GM18519 (cell line): Measurements from ENCODE around the gene CRACDL.

Source experiments
- ATAC-seq: cut with Tn5 transposase; IDR thresholded peaks from one replicate; pipeline ENCODE4 v1.9.1; 2021; ENCODE audit warnings: mild to moderate bottlenecking, moderate library complexity; ENCODE audit not compliant: unreplicated experiment, low FRiP score

The CRACDL gene

DNA sequence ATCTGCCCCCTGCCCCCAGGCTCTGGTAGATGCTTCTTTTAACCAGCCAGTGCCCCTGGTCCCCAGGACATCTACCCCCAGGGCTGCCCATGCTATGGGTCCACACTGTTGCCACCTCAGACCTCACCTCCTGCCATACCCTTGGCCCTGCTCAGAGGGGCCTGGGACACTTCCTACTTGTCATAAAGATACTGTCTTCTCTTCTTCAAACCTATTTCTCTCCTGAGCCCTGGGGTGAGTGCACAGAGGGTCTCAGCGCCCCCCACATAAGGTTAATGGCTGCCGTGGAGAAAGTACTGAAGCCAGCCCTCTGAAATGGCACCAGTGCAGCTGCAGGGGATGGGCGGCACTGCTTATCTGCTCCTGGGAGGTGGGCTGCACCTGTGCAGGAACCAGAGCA, 127.5 kb downstream of the CRACDL start:
- ATAC-seq = no peak

DNA sequence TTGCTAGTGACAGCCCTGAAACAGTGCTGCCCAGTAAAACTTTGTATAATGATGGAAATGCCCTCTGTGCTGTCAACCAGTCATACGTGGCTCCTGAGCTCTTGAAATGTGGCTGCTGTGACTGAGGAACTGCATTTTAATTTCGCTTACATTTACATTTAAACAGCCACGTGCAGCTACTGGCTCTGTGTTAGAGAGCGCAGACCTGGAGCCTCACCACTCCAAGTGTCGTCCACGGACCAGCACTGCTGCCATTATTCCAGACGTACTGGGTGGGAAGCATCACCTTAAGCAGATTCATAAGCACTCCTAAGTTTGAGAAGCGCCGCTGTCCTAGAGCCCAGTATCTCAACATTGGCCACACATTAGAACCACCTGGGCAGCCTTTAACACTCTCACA, 128.1 kb downstream of the CRACDL start:
- no peak for ATAC-seq

DNA sequence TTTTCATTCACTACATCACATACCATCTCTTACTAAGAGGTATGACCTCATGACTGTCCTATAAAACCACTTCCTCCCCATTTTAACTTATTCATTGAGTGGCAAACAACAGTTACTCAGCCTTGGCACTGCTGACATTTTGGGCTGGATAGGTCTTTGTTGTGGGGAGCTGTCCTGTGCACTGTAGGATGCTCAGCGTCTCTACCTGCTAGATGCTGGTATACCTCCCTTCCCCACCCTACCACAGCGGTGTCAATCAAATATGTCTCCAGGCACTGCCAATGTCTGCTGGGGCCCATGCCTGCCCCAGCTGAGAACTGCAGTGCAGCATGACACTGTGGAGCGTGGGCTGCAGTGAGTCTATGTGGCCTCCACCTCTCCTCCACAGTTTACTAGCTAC, 128.8 kb downstream of the CRACDL start:
- ATAC-seq = no peak

DNA sequence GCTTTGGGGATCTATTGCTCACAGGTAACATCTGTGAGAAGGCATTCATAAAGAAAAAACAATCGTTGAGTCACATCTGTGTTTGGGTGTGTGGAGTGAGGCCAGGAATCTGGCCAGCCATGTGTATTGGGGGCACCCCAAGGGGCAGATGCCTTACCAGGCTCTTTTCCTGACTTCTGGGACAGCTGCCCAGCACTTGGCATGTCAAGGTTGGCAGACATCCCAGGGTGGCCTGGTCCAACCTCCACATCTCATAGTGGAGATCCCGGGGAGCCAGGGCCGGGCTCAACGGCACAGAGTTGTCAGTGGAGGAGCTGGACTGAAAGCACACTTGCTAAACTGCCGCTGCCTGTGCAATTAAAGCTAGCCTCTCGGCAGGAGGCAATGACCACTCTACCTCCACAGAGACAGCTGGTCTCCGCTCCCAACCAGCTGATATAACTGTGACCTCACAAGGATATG, 129.8 kb downstream of the CRACDL start:
- ATAC-seq = no peak

GRCh38 chr2:98805412-98806171, 130.4 kb downstream of the CRACDL start:
- no peak for ATAC-seq

GRCh38 chr2:98804736-98805135, 131.3 kb downstream of the CRACDL start:
- no peak for ATAC-seq

DNA sequence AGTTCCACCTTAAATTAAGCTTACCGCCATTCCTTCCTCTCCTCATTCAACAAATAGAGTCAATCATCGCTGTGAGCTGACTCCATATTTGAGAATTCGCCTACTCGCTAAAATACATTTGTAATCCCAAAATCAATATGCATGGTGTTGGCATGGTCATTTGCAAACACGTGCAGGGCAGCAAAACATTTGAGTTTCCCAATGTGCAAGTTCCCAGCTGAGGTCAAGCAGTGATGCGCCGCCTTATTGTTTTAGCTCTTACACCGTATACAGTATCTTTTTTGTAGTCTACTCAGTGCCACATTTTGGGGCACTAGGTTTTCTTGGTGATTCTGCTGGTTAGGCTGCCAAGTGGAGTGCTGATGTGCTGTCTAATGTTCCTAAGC, 131.8 kb downstream of the CRACDL start:
- no peak for ATAC-seq

- ATAC-seq = no peak
These were observed 132.4 kb downstream of the CRACDL start for GRCh38 chr2:98803405-98804264.

- no peak for ATAC-seq
These were observed 133.7 kb downstream of the CRACDL start for GRCh38 chr2:98802344-98802743.

GRCh38 chr2:98801921-98802321, 134.1 kb downstream of the CRACDL start:
- no peak for ATAC-seq

DNA sequence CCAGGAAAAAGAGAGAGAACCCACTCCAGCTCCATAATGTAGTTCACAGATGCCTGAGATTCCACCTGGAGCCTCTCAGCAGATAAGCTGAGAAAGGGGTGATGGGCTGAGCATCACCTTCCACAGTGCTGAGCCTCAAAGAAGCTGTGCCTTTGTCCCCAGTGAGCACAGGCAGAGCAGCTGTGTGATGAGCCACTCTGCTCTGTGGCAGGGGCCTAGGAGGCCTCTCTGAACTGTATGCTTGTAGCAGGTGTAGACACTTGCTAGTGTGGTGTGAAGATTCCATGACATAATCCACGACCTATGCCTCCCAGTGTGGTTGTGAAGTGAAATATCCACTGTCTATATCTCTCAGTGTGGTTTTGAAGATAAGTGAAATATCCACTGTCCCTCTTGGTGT, 134.7 kb downstream of the CRACDL start:
- no peak for ATAC-seq

DNA sequence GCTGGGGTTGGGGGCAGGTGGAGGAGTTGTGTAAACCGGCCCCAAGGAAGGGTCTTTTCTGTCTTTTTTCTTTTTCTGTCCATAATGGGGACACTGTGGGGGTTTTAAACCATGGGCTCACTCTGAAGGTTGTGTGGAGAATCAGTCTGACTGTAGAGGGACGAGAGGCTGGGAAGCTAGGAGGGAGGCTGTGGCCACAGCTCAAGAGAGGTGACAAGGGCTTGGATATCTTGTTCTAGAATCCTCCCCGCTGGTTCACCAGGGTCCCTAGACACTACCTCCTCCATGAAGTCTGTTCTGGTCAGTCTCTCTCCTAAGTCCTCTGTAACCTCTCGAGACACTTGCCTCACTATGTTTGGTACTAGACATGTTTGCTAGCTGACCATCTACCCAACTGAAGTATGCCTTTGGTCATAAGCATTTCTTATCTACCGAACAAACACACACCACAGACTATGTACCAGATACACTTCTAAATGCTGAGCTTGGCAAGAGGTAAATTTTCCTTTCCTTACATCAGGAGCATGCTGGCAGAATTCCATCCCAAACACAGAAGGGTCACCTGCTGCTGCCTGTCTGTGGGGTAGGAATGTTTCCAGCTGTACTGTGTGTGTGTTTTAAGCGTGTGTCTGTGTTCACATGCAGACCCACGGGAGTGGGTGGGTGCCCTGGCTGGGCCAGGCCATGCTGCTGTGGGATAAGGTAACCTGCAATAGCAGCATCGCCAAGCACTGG, 135.5 kb downstream of the CRACDL start:
- ATAC-seq = no peak

- no peak for ATAC-seq
These were observed 136.4 kb downstream of the CRACDL start for GRCh38 chr2:98799375-98800329.

- ATAC-seq = no peak
These were observed 139.1 kb downstream of the CRACDL start for GRCh38 chr2:98796775-98797544.

DNA sequence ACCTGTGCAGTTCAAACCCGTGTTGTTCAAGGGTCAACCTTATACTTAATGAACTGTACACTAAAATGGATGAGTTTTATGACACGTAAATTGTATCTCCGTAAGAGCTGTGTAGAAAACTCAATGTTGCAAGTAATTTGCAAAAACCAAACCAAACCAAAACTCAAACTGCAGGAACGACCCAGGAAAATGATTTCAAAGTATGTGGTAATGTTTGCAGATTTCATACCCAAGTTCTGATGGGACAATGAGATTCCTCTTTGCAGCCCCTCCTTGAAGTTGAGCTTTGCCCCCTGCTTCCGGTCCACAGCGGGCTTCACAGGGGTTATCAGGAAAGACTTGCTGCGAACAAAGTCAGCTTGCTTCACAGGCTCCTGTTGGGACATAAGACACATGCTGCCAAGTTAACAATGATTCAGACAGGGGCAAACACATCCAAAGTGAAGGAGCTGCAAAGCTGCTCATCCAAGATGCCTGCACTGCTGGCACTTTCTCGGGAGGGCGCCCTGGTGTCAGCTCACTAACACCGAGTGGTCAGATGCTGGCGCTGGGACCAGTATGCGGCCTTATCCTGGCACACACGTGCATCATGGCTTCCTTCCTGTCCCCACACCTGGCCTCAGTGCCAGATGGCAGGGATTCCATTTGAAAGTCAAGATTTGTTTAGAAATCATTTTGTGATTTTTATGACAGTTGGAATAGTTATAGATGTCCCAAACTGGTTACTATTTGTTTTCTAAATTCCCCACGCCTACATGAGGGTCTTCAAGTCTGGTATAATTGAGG, 139.9 kb downstream of the CRACDL start:
- no peak for ATAC-seq

DNA sequence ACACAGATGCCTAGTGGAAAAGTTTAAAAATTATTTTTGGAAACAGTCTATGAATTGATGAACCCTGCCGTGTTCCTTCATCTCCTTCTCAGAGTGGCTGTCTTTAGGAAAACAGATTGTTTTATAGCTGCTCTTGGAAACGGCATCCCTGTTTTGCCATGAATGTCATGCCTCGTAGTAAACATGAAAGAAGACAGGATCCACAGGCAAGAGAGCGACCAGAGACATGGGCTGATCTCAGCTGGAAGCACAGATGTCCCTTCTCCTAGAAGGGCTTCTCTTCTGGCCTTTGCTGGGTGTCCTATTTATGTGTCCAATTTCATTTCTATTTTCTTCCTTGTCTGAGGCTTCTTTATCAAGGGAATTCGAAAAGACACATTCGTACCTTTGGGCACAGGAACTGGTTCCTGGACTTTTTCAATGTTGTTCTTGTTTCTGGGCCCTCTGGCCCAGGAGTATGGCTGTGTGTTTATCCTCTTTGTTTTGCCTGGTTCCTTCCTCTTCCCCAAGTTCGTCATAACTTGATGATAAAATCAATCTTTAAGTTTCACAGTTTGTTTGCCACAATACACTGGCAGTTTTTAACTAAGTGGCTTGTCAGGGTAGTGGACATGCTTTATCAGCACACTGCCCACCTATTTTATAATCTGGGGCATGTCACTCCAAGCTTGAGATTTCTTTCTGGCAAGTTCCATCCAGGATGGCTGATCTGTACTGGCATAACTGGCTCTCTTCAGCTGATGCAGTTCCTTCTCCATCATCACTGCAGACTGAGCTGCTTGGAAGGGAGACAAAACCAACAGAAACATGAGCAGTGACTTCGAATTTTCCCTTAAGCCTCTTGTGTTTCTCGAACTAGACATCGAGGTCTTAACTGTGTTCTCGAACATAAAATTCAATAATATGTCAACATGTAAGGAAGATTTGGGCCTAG, 141.9 kb downstream of the CRACDL start:
- no peak for ATAC-seq

GRCh38 chr2:98793275-98793674, 142.8 kb downstream of the CRACDL start:
- no peak for ATAC-seq
